ENCODE data around the gene SDF2.
A peak's percentile ranks its signal among the peaks of the same experiment; 100 is the strongest.

The SDF2 gene, protein sequence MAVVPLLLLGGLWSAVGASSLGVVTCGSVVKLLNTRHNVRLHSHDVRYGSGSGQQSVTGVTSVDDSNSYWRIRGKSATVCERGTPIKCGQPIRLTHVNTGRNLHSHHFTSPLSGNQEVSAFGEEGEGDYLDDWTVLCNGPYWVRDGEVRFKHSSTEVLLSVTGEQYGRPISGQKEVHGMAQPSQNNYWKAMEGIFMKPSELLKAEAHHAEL

DNA sequence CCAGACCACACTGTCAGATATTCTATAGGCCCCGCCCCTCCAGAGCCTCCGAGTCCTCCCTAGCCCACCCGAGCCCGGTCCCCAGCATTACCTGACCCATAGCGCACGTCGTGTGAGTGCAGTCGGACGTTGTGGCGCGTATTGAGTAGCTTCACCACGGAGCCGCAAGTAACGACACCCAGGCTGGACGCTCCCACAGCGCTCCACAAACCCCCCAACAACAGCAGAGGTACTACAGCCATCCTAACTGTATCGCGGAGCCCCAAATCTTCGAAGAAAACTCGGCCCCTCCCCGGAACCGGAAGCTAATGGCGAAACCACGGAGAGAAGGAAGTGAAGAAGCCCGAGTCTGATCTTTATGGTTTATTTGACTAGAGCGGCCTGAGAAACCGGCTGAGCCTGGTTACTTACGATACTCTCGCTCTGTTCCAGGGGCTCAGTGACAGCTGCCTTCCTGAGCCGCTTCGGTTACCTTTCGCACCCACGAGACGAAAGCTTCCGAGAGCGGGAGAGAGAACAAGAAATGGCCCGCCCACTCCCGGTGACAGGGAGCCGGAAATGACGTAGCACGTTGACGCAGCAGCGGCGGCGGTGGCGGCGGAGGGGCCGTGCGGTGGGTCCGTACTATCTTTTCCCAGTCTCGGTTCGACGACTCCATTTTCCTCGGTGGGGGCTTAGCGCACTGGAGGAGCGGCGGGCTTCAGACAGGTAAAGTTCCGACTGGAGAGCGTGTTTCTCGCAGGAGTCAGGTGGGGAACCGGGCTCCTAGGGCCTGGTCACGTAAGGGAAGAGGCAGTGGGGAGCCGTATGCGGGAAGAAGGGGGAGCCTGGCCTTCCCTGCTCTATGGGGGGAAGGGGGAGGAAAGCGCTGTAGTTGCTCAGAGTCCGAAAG lies at the start of gene SDF2, which contains the start of gene SUPT6H:
Gene SDF2 (minus strand): TSS at position 272 of the 892 bp plus-strand sequence. CDS start 30 bp downstream, at position 242.
Gene SUPT6H (plus strand): TSS at position 571 of the 892 bp plus-strand sequence. CDS start 11,197 bp downstream, outside the sequence.
- peak; percentile 98 for DNase-seq

DNA sequence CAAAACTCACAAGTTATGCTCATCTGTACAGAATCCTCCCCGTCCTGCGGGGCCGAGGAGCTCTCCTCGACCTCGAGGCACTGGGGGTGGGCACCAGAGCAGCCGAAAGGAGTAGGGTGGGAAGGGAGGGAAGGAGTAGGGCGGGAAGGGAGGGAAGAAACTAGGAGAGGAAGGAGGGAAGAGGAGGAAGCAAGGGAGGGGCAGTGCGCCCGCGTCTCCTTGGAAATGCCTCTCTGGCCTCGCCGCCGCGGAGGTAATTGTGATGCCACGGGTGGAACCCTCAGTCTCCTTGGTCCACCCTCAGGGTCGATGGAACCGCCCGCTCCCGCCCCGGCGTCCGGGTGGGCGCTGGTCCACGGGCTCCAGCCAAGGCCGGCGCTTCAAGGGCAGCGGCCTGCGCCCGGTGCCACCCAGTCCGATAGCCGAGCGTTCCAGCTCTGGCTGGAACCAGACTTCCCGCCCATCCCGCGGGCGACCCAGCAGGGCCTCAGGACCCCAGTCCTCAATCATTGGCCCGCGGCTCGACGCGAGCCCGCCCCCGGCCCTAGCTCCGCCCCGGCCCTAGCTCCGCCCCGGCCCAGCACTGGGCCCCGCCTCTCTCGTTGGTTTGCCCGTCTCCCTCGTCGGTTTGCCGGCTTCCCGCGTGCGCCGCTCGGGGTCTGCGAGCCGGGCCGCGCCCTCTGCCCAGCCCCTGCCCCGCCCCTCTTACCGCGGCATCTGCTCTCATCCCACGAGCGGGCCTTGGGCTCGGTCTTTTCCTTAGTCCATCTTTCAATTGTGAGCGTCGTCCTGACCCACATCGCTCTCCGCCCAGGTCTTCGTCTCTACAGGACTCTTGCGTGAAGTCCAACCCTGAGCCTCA lies 49.4 kb upstream of the SDF2 start:
- peak; percentile 98 for DNase-seq

DNA sequence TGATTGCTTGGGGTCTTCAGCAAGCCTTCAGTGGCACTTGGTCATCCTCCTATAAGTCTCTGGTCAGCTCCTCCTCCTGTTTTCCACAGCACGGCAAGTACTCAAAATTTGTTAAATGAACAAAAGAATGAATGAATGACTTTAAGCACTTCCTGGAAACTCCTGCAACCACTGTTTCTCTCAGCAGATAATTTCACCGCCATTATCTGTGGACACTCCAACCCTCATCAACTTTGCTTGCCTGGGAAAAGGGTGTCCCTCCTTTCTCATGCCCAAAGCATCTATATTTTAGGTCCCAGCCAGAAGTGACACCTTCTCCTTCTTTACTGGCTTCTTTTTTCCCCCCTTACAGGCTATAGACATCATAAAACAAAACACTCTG lies 45.6 kb upstream of the SDF2 start:
- no peak for DNase-seq

DNA sequence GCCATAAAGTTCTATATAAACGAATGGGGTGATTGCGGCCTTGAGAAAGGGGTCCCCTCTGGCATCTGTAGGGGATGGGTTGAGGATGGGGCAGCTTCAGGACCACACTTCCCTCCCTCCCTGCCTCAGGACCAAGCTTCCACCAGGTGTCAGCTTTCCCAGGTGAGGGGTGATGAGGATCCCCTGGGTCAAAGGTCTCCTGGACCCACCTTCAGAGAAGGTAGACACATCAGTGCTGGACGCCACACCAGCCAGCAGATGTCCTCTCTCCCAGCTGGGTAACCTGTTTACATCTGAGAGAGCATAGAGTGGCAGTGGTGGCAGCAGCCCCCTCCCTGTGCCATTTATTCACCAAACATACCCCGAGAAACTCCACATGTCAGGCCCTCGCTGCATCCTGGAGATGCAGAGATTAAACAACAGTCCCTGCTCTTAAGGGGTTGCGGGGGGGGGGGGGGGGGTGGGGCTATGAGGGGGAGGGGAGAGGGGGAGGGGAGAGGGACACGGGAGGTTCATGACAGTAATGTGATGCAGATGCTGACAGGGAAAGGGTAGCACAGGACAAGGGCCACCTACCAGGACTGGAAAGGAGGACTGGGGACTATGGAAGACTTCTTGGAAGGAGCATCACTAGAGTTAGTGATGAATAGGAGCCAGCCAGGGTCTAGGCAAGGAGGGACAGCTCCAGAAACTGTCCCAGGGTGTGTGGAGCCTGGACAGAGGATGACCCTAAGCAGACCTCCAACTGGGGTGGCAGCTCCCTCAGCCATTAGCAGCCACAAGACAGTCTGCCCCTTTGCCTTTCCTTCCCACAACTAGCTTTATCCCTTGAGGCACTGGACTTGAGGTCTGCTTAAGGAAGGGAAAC lies 45.0 kb upstream of the SDF2 start:
- DNase-seq: no peak

DNA sequence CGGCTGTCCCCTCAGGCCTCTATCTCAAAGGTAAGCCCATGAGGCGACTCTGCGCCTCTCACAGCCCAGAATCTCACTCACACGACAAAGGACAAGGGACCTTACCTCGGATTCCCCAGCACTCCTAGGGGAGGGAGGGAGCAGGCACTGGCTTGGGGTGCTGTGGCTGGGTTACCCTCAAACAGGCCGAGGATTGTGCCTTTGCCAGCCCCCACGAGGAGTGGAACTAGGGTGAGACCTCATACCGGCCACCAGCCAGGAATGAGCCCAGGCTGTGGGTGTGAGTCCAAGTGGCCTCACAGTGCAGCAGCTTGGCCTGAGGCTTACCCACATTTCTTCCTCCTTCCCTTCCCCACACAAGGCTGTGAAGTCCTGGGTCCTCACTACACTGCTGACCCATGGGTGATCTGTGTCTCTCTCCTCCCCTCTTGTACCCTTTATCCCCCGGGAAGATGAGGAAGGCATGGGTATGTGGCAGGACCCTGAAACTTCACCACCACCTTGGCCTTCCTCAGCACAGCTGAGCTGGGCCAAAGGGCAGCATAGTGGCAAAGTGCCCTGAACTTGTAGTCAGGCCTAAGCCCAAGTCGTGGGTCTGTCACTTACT lies 44.1 kb upstream of the SDF2 start:
- no peak for DNase-seq

DNA sequence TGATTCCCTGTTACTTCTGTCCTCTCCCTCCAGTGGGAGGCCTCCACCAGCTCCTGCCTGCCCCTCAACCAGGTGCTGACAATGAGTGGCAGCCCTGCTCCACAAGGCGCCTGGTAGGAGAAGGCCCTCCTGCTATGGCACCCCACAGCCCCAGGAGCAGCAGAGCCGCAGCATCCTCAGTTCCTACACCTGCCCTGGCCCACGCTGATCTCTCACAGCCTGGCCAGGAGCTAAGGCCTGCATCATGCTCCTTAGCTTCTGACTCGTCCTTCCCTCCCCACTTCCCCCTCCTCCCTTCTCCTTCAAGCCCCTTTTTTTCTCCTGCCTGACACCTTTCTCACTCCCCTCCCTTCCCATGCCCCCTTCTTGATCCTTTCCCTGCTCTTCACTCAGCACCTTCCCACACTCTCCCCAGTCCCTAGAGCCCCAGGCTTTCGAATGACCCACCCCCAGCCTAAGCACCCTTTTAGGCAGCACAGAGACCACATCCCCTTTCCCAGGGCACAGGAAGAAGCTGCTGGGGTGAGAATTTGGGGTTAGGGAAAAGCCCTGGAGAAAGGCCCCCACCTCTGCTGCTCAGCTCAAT lies 43.5 kb upstream of the SDF2 start:
- DNase-seq: no peak

DNA sequence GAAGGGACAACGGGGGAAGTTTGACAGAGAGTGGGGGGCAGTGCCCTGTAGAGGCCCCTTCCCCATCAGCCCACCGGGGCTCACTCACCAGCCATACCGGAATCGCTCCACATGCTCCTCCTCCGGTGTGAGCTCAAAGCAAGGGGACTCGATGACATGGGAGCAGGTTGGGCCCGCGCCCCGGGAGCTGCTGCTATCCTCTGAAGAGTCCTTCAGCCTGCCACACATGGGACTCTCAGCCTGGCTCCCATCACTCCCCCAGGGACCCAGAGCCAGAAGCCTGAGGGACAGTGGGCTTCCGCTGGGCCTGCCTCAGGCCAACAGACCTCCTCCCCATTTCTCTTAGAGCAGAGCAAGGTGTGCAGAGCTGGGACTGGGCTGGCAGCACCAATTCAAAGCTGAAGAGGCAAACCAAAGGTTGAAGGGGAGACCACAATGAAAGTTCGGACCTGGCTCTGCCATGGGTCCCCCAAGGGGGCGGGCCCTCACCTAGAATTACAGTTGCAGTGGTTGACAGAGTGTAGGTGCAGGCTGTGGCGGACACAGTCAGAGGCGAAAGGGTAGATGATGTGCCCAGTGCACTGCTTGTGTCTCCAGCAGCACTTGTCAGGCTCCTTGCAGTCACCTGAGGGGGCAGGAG lies 42.6 kb upstream of the SDF2 start:
- DNase-seq: no peak

DNA sequence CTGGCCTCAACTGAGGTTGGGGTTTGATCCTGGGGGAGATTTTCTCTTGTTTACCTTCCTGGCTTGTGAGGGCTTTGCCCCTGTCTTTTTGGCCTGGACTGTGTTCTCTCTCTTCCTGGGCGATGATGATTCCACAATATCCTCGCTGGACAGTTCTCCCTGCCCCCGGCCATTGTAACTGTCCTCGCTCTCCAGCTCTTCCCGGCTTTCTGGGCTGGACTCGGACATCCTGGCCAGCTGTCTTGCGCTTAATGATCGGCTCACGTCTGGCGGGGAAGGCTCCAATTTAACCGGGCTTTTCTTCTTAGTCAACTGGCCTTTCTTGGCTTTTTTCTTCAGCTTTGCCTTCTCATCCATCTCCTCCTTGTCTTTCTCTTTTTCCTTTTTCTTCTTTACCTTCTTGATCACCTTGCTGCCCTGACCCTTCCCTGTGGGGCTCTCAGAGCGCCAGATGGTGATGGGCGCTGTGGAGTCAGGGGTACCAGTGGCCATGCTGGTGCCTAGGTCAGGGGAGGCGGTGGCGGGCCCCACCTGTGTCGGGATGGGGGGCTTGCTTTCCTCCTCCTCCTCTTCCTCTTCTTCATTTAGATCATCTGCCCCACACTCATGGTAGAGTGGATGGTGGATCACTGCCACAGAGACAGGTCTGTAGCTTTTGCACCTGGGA lies 42.0 kb upstream of the SDF2 start:
- no peak for DNase-seq

DNA sequence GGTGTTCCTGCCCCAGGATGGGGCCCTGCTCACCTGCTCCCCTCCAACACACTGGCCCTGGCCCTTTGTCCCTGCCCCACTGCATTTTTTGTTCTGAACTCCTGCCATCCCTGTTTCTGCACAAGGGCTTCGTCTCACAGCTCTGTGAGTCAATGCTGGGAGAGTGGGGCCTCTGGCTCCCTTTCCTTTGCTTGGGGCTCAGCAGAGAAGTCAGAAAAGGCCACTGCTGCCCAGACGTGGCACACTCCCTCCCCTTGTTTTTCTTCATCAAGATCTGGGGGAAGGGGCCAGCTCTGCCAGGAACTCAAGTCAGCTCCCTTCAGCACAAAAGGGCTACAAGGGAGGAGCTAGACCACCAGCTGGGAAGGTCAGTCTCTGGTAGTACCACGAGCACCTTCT lies 41.0 kb upstream of the SDF2 start:
- no peak for DNase-seq

DNA sequence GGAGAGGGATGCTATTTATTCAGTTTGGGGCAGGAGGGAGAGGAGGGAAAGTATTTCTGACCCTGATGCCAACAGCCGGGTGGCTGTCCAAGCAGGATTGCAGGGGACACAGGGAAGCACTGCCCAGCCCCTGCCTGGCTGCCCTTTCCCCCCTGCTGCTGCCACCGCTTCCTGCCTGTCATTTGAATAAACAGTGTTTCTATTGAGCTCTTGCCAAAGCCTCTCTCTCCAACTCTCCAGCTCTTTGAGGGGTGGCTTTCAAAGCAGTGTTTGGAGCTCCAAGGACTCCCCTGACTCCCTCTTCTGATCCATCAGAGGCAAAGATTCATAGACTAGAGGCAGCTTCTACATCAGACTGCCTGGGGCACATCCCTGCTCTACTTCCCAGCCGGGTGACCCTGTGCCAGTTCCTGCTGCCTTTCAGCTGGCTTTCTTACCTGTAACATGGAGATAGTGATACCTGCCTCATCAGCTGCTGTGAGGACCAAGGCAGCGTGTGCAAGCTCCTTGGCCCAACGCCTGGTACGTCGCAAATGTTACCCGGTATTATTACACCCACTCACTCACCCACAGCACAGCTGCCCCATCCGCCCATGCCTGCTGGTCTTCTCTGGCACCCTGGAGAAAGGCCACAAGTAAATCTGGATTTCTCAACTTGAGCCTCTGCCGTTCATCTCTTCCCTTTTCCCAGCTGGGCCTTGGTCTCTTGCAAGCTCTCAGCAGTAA lies 40.5 kb upstream of the SDF2 start:
- no peak for DNase-seq

DNA sequence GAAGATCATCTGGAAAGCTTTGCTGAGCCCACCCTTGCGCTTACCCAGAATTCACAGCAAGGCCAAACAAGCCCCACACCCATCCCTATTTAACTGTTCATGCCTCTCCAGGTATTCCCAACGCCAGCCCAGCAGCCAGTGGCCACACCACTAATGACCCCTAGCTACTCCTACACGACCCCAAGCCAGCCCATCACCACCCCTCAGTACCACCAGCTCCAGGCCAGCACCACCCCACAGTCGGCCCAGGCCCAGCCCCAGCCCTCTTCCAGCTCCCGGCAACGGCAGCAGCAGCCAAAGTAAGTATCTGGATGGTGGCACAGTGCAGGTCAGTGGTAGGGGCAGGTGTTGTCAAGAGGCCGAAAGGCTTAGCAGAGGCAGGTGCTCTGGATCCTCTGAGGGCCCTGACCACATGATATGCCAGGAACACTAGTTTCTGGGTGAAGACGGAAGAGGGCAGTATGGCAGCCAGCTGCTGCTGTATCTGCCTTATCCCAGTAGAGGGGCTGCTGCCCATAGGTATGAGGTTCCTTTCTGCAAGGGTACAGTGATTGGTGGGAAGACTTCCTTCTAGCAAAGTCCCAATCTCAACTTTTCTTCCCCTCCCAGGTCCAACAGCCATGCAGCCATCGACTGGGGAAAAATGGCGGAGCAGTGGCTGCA lies 39.3 kb upstream of the SDF2 start:
- no peak for DNase-seq

DNA sequence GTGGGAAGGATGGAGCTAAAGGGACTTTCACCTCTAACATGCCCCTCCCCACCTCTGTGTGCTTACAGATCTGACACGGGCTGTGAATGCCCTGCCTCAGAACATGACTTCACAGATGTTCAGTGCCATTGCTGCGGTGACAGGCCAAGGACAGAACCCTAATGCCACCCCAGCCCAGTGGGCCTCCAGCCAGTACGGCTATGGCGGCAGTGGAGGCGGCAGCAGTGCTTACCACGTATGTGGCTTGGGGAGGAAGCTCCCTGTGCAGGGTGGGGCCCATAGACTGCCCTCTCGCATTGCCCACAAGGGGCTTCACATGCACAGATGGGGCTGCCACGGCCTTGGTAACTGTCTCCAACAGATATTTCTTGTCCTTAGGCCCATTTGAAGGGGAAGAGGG lies 38.6 kb upstream of the SDF2 start:
- DNase-seq: no peak

DNA sequence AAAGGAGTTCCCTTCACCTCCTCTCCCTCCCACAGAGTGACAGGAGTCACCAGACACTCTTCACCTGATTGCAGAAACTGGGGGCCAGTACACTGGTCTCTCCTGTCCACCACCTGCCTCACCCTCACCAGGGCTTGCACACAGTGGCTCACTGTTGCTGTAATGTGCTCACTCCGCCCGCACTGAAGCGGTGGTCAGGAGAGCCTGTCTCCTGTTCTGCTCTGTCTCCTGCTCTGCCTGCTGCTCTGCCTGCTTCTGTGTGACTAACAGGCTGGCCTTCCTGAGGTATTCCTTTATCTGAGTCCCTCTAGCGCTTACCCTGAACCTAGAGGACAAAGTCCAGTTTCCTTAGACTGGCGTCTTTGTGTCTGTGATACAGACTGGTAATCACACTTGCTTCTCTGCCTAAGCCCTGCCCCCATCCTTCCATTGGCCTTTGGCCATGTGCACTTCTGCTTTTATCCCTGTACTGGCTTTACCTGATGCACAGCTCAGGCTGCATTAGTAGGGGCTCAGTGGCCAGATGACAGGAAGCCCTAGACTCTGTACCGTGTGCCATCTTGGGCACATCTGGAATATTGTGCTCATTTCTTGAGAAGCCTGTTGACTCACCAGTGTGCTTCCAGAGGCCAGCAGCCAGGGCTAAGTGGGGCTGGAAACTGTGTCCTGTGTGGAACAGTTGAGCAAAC lies 36.7 kb upstream of the SDF2 start:
- DNase-seq: no peak

DNA sequence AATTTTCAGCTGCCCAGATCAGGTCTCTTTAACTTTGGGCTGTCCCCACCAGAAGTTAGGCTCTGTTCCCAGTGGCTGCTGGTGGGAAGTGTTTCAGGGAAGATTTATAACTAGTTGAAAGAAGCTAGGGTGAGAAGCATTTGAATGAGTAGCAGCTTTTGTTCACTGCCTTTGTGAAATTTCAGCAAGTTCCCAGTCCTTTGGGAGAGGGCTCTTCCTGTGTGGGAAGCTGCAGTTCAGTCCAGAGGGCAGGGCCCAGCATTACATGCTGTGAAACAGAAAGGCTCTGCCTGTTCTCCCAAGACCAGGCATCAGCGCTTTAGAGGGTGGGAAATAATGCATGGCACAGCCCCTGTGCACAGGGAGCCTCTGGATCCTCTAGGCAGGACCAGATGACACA lies 32.2 kb upstream of the SDF2 start:
- DNase-seq: no peak

DNA sequence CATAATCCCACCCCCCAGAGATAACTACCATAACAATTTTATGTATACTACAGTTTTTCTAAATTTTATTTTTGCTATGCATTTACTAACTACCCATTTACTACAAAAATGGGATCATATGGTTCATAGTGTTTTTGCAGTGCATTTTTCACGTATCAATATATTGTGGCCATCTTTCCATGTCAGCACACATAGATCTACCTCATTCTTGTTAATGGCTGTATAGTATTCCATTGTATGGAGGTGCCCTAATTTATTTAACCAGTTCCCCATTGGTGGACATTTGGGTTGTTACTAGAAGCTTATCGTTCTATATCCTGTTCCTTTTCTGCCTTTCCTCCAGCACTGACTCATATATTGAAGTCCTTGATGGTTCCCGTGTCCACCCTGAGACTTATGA lies 27.3 kb upstream of the SDF2 start:
- DNase-seq: no peak

DNA sequence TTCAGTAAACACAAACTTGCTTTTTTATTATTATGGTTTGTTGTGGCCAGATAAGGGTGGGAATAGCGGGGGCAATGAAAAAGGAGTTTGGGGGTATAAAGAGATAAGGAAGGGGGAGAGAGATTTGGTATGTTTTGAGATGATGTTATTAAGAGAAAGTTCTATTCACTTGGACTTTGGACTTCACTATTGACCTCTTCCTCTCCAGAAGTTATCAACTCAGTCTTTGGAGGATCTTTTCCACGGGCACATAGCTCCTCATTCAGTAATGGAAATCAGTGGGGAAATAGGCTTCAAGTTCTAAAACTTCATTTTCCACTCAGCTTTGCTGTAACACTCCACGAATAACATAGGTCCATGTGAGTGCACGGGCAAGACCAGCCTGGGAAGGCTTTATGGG lies 26.8 kb upstream of the SDF2 start:
- no peak for DNase-seq

DNA sequence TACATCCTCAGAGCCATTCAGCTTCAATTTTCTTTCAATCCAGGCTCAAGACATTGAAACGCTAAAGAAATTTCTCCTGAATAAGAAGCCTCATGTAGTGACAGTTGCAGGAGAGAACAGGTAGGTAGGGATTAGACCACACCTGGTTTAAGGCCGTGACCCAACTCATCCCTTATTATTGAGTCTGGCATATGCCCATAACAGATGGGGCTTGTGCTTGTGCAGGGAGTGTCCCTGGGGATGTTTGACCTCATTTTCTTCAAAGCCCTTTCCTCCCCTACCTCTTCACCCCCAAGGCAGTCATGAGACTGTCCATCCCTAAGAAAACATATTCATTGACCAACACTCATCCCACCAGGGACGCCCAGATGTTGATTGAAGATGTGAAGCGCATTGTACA lies 24.6 kb upstream of the SDF2 start:
- DNase-seq: no peak

DNA sequence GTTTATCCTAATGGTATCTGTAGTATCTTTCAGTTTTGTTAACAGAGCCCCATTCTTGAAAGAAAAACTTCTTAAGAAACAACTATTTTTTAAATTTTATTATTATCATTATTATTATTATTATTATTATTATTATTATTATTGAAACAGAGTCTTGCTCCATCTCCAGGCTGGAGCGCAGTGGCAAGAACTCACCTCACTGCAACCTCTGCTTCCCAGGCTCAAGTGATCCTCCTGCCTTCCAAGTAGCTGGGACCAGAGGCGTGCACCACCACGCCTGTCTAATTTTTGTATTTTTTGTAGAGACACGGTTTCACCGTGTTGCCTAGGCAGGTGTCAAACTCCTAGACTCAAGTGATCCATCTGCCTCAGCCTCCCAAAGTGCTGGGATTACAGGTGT lies 23.7 kb upstream of the SDF2 start:
- DNase-seq: no peak

DNA sequence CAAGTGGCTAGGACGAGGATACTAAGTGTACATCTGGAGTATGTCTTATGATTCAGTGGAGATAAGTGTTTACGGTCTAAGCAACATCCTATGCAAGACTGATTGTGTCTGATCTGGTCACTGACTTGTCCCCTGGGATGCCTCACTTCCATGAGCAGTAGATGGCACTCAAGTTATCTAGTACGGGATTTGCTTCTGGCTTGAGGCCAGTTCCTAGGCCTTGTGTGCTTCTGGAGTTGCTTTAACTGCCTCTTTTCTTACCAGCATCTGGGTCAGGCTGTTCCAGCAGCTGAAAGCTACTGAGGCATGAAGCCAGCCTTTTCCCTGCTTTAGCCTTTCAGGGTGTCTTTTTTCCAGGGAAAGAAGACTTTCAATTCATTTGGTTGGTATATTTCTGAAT lies 23.3 kb upstream of the SDF2 start:
- DNase-seq: peak; percentile 42
